Smooth muscle cell (in vitro differentiated cells): ENCODE data around the gene GNA15. TPM values are rescaled to one million over a fixed set of nuclear protein-coding genes. Genes with fewer than 3 reads are reported as not detected.

ENCODE experiments used
- DNase-seq: peaks from one replicate; lab custom pipeline; 2025; ENCODE audit not compliant: unreplicated experiment; lab: John Stamatoyannopoulos, UW
- H2AFZ ChIP-seq: fragments of 200-600 bp; sonication (generic); 2 replicates; pipeline ENCODE4 v1.6.0; 2016; ENCODE audit warnings: antibody characterized with exemption, low read depth, mild to moderate bottlenecking
- H3F3A ChIP-seq: fragments of 200-600 bp; sonication (generic); 2 replicates; pipeline ENCODE4 v1.6.0; 2017; ENCODE audit warnings: antibody characterized with exemption, low read depth
- H3K27ac ChIP-seq: fragments of 200-600 bp; sonication (generic); 2 replicates; pipeline ENCODE4 v1.5.1; 2016; ENCODE audit warnings: low read depth, mild to moderate bottlenecking
- H3K27me3 ChIP-seq: fragments of 200-600 bp; sonication (generic); 2 replicates; pipeline ENCODE4 v1.6.1; 2016; ENCODE audit warnings: low read depth, mild to moderate bottlenecking
- H3K36me3 ChIP-seq: fragments of 200-600 bp; sonication (generic); 2 replicates; pipeline ENCODE4 v1.5.1; 2016; ENCODE audit warnings: low read depth
- H3K4me1 ChIP-seq: fragments of 200-600 bp; sonication (generic); 2 replicates; pipeline ENCODE4 v1.5.1; 2016; ENCODE audit warnings: low read depth
- H3K4me2 ChIP-seq: fragments of 200-600 bp; sonication (generic); 2 replicates; pipeline ENCODE4 v1.6.0; 2016; ENCODE audit warnings: mild to moderate bottlenecking
- H3K4me3 ChIP-seq: fragments of 200-600 bp; sonication (generic); 2 replicates; pipeline ENCODE4 v1.5.1; 2016; ENCODE audit warnings: mild to moderate bottlenecking
- H3K79me2 ChIP-seq: fragments of 200-600 bp; sonication (generic); 2 replicates; pipeline ENCODE4 v1.6.0; 2016; ENCODE audit warnings: low read depth, mild to moderate bottlenecking
- H3K9ac ChIP-seq: fragments of 200-600 bp; sonication (generic); 2 replicates; pipeline ENCODE4 v1.6.0; 2016; ENCODE audit warnings: low read depth
- H3K9me3 ChIP-seq: fragments of 200-600 bp; sonication (generic); replicated peaks from 2 replicates; pipeline ENCODE4 v1.5.1; 2016; ENCODE audit warnings: low read depth
- H4K20me1 ChIP-seq: fragments of 200-600 bp; sonication (generic); 2 replicates; pipeline ENCODE4 v1.6.0; 2016; ENCODE audit warnings: low read depth
- WGBS: methylation state at CpG from one replicate; pipeline ENCODE4 v1.1.7; 2016; ENCODE audit warnings: low lambda C conversion rate; 5-methylcytosine and 5-hydroxymethylcytosine counted together
- polyA plus RNA-seq: library from polyadenylated mRNA; unstranded; fragments of >200 nt; fragmentation: Nextera tagmentation; extraction: Ambion mirVana; gene quantifications from 2 replicates; pipeline ENCODE4 v1.2.1, GENCODE V29; 2016
- total RNA-seq: library from RNA; depleted of rRNA; stranded (reverse); fragments of >200 nt; gene quantifications from 2 replicates; pipeline ENCODE4 v1.2.3, GENCODE V29; 2014
- TF ChIP-seq, protein P1 (sequence below): fragments of 200-600 bp; sonication (generic); IDR thresholded peaks from 2 replicates; pipeline ENCODE4 v1.5.1; 2017; ENCODE audit warnings: borderline replicate concordance, mild to moderate bottlenecking, antibody characterized with exemption; ENCODE audit not compliant: insufficient read depth, poor library complexity, severe bottlenecking

Gene GNA15
- total and polyA plus RNA-seq, 2 experiments from 2014 or later, result 1.2 to 1.8 TPM

DNA sequence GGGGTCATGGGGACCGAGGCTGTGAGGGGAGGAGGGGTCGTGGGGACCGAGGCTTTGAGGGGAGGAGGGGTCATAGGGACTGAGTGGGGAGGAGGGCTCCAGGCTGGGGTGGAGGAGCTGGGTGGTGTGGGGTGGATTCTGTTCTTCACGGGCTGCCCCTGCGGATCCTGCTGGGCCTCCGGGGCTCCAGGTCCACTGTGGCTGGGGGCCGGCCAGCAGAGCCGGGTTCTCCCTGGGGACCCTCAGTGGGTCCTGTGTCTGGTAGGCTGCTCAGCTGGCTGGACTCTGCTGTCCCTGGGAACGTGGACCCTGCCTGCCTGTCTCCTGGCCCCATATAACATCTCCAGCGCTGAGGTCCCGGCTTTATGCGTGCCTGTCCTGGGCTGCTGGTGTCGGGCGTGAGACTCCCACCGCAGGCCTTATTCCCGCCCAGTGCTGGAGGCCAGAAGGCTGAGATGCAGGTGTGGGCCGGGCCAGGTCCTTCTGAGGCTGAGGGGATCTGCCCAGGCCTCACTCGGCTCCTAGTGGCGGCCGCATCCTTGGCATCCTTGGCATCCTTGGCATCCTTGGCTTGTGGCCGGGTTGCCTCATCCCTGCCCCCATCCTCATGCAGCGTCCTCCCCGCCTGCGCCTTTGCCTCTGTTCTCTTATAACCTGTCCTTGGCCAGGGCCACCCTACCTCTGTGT, 19.8 kb upstream of the GNA15 start:
- H3K4me3 ChIP-seq, result no peak overlapping the region
- no peak overlapping the region for H3K27ac ChIP-seq

DNA sequence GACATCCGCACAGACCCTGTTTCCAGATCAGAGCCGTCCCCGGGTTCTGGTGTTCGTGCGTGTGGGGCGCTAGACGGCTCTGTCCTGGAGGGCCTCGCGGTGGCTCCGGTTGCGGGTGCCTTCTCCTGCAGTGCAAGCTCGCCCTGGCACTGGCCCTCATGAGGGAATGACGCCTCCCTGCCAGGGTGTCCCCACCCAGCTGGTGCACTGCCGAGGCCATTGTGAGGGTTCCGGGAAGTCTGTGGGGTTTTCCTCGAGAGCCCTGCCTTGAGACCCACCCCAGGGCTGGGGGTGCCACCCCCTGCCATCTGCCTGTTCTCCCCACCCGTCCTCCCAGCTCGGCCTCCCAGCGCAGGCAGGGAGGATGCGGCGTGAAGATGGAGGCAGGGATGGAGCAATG, 19.2 kb upstream of the GNA15 start:
- TF ChIP-seq, protein P1, sequence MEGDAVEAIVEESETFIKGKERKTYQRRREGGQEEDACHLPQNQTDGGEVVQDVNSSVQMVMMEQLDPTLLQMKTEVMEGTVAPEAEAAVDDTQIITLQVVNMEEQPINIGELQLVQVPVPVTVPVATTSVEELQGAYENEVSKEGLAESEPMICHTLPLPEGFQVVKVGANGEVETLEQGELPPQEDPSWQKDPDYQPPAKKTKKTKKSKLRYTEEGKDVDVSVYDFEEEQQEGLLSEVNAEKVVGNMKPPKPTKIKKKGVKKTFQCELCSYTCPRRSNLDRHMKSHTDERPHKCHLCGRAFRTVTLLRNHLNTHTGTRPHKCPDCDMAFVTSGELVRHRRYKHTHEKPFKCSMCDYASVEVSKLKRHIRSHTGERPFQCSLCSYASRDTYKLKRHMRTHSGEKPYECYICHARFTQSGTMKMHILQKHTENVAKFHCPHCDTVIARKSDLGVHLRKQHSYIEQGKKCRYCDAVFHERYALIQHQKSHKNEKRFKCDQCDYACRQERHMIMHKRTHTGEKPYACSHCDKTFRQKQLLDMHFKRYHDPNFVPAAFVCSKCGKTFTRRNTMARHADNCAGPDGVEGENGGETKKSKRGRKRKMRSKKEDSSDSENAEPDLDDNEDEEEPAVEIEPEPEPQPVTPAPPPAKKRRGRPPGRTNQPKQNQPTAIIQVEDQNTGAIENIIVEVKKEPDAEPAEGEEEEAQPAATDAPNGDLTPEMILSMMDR, result no peak
- no peaks in the 10 kb centered on the region for H3K27me3 ChIP-seq
- H3K27ac ChIP-seq, result no peak overlapping the region
- no peaks in the 10 kb centered on the region for H3K9me3 ChIP-seq
- WGBS, result 89% methylated on average over 21 of the region's 21 CpGs
- no peak overlapping the region for H3K4me2 ChIP-seq
- H3K9ac ChIP-seq, result no peak overlapping the region
- no peaks in the 10 kb centered on the region for H3K4me1 ChIP-seq
- DNase-seq, result no peak
- no peaks in the 10 kb centered on the region for H3K36me3 ChIP-seq
- no peak overlapping the region for H3K4me3 ChIP-seq
- H3F3A ChIP-seq, result no peaks in the 10 kb centered on the region
- no peaks in the 10 kb centered on the region for H3K79me2 ChIP-seq
- no peak overlapping the region for H2AFZ ChIP-seq
- peaks cover 52% of the 10 kb centered on the region for H4K20me1 ChIP-seq

More for the DNA sequence above, 19.8 kb upstream of the GNA15 start:
- no peaks in the 10 kb centered on the region for H3K79me2 ChIP-seq
- H3K36me3 ChIP-seq, result no peaks in the 10 kb centered on the region
- no peak overlapping the region for H3K9ac ChIP-seq
- no peaks in the 10 kb centered on the region for H3K4me1 ChIP-seq
- no peak for DNase-seq
- H4K20me1 ChIP-seq, result peaks cover 58% of the 10 kb centered on the region
- TF ChIP-seq, protein P1, result no peak
- no peaks in the 10 kb centered on the region for H3F3A ChIP-seq
- no peaks in the 10 kb centered on the region for H3K9me3 ChIP-seq
- no peak overlapping the region for H2AFZ ChIP-seq
- H3K27me3 ChIP-seq, result no peaks in the 10 kb centered on the region
- 85% methylated on average over 20 of the region's 24 CpGs for WGBS
- no peak overlapping the region for H3K4me2 ChIP-seq

DNA sequence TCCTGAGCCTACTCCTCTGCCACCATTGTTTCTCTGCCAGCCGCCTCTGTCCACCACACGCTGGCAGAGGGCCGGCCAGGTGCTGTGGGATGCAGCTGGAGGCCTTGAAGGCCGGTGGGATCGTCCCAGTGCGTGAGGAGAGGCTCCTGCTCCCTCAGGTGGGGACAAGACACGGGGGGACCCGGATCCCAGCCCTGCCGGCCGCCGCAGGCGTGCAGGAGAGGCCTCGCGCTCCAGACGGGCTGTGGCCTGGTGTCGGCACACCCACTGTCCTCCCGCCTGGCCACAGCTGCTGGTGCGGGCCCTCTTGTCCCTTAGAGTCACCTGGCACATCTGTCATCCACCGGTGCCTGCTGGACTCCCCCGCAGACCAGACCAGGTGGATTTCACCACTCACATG, 18.1 kb upstream of the GNA15 start:
- Histone ChIP-seq H3K79me2 (no peaks in the 10 kb centered on the region), H2AFZ (no peak overlapping the region), H3K4me2 (no peak overlapping the region), H4K20me1 (peaks cover 41% of the 10 kb centered on the region), H3K4me1 (no peaks in the 10 kb centered on the region), H3K36me3 (no peaks in the 10 kb centered on the region), H3K9me3 (no peaks in the 10 kb centered on the region), H3K4me3 (no peak overlapping the region), H3F3A (no peaks in the 10 kb centered on the region), H3K27ac (no peak overlapping the region), H3K9ac (no peak overlapping the region), H3K27me3 (no peaks in the 10 kb centered on the region)
- no peak for DNase-seq
- WGBS, result 95% methylated on average over 20 of the region's 20 CpGs
- TF ChIP-seq, protein P1, result no peak
